Colonic mucosa (tissue), 4 donors: ENCODE measurements around the gene NCOA1. TPM values are rescaled to one million over a fixed set of nuclear protein-coding genes. Genes with fewer than 3 reads are reported as not detected.

Experiments
- DNase-seq: peaks from one replicate; pipeline ENCODE4 v3.0.0-alpha.2; 2020
- H3K27ac ChIP-seq: fragments of 200-600 bp; one replicate; pipeline ENCODE4 v1.8.0; 2021
- H3K27me3 ChIP-seq: fragments of 200-600 bp; one replicate; pipeline ENCODE4 v1.8.0; 2021
- H3K36me3 ChIP-seq: fragments of 200-600 bp; one replicate; pipeline ENCODE4 v1.8.0; 2021
- H3K4me1 ChIP-seq: fragments of 200-600 bp; one replicate; pipeline ENCODE4 v1.8.0; 2021; ENCODE audit warnings: mild to moderate bottlenecking
- H3K4me3 ChIP-seq: fragments of 200-600 bp; one replicate; pipeline ENCODE4 v1.8.0; 2021
- H3K9ac ChIP-seq, 2 donors: one replicate each; pipeline ENCODE4 v1.7.0; 2013; ENCODE audit warnings: control low read depth in 2 of 2, low read depth in 2 of 2, low read length in 2 of 2
- H3K9me3 ChIP-seq: fragments of 200-600 bp; one replicate; pipeline ENCODE4 v1.8.0; 2021
- intact Hi-C: fragments of 100-400 bp; cut with DNase I; formaldehyde crosslinking; loops from one replicate; pipeline ENCODE4 v1.14.1; 2022
- total RNA-seq, 2 donors: library from RNA; stranded (reverse); fragmentation: NEBNext Ultra II Directional in 1 of 2; extraction: Animal tissue kit (Norgen Biotek cat#: 25700) in 1 of 2; gene quantifications; one replicate each; pipeline ENCODE4 v1.2.1, GENCODE V29; 2021
- TF ChIP-seq, protein P1 (sequence below): fragments of 200-600 bp; IDR thresholded peaks from one replicate; pipeline ENCODE4 v1.8.0; 2022; ENCODE audit warnings: antibody characterized with exemption, mild to moderate bottlenecking
- donor health status: healthy.
- donor health status: DM: no; HTN: no; CAD: no.
- donor health status: DM: no; HTN: no; CAD: no.

The NCOA1 gene
- total RNA-seq, 2 donors from 2014 or later = 24.8 to 35.2 TPM

DNA sequence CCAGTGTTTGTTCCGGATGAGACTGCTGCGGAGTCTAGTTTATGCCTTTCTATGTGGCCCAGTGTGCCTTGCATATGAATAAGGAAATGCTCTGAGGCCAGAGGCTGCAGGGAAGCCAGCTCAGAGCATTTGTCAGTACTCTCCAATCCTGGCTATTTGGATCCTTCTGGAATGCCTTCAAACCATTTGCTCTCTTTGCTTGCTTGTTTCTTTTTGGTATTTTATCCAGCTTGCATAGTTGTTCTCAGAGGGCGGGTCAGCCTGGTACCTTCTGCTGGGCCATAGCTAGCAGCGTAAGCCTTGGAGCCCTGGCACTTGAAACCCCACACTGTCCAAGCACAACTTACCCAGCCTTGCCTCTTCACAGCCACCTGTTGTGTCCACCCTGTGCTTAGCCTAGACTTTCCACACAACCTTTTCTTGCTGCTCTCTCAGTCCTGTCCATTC, 322.7 kb downstream of the NCOA1 start:
- Histone ChIP-seq H3K27ac (no peak overlapping the region), H3K4me1 (no peaks in the 10 kb centered on the region), H3K36me3 (no peaks in the 10 kb centered on the region), H3K9ac (no peak overlapping the region), H3K4me3 (no peak overlapping the region), H3K27me3 (no peaks in the 10 kb centered on the region), H3K9me3 (no peaks in the 10 kb centered on the region)
- intact Hi-C loops = no loop called here
- TF ChIP-seq, protein P1, sequence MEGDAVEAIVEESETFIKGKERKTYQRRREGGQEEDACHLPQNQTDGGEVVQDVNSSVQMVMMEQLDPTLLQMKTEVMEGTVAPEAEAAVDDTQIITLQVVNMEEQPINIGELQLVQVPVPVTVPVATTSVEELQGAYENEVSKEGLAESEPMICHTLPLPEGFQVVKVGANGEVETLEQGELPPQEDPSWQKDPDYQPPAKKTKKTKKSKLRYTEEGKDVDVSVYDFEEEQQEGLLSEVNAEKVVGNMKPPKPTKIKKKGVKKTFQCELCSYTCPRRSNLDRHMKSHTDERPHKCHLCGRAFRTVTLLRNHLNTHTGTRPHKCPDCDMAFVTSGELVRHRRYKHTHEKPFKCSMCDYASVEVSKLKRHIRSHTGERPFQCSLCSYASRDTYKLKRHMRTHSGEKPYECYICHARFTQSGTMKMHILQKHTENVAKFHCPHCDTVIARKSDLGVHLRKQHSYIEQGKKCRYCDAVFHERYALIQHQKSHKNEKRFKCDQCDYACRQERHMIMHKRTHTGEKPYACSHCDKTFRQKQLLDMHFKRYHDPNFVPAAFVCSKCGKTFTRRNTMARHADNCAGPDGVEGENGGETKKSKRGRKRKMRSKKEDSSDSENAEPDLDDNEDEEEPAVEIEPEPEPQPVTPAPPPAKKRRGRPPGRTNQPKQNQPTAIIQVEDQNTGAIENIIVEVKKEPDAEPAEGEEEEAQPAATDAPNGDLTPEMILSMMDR = no peak
- DNase-seq = peak; percentile 8

GRCh38 chr2:24814516-24814915, 323.5 kb downstream of the NCOA1 start:
- H3K36me3 ChIP-seq = no peaks in the 10 kb centered on the region
- H3K27ac ChIP-seq = no peak overlapping the region
- H3K9me3 ChIP-seq = no peaks in the 10 kb centered on the region
- intact Hi-C loops = no loop called here
- no peak overlapping the region for H3K9ac ChIP-seq
- TF ChIP-seq, protein P1 = no peak
- no peak for DNase-seq
- H3K4me1 ChIP-seq = no peaks in the 10 kb centered on the region
- H3K4me3 ChIP-seq = no peak overlapping the region
- no peaks in the 10 kb centered on the region for H3K27me3 ChIP-seq

DNA sequence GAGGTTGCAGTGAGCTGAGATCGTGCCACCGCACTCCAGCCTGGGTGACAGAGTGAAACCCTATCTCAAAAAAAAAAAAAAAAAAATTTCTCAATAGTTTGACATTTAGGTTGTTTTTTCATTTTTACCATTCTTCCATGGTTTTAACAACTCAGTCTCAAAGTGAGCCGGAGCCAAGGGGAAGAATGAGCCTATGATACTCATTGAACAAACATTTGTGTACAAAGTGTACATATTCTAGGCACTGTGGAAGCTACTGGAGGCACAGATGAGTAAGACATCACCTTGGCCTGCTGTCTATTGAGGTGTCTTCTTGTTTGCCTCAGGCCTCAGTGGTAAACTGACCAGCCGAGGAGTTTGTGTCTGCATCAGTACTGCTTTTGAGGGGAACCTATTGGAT, 324.1 kb downstream of the NCOA1 start:
- intact Hi-C loops = no loop called here
- H3K9me3 ChIP-seq = no peaks in the 10 kb centered on the region
- H3K4me1 ChIP-seq = no peaks in the 10 kb centered on the region
- H3K9ac ChIP-seq = no peak overlapping the region
- TF ChIP-seq, protein P1 = no peak
- no peaks in the 10 kb centered on the region for H3K27me3 ChIP-seq
- DNase-seq = no peak
- no peak overlapping the region for H3K27ac ChIP-seq
- H3K4me3 ChIP-seq = no peak overlapping the region
- H3K36me3 ChIP-seq = no peaks in the 10 kb centered on the region

GRCh38 chr2:24816404-24816803, 325.4 kb downstream of the NCOA1 start:
- Histone ChIP-seq H3K9me3 (no peaks in the 10 kb centered on the region), H3K27me3 (no peaks in the 10 kb centered on the region), H3K27ac (no peak overlapping the region), H3K9ac (no peak overlapping the region), H3K4me3 (no peak overlapping the region), H3K36me3 (no peaks in the 10 kb centered on the region), H3K4me1 (no peaks in the 10 kb centered on the region)
- intact Hi-C loops = no loop called here
- TF ChIP-seq, protein P1 = no peak
- peak; percentile 3 for DNase-seq

DNA sequence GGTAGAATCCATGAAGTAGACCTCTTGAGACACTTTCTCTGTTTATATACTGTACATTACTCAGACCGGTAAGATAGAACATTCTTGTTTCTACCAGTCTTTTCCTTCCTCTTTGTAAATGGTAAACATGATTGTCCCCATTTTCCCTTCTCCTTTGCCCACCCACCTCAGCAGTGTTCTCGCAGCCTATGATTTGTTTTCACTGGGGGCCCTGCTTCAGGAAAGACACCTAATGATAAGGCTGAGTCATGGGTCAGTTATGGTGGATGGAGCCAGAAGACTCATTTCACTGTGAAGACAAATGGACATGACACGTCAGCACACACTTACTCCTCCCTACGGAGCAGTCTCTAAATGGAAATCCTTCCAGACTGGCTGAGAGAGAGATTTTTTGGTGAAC, 325.8 kb downstream of the NCOA1 start:
- Histone ChIP-seq H3K27ac (no peak overlapping the region), H3K9ac (no peak overlapping the region), H3K4me3 (no peak overlapping the region), H3K4me1 (no peaks in the 10 kb centered on the region), H3K9me3 (no peaks in the 10 kb centered on the region), H3K36me3 (no peaks in the 10 kb centered on the region), H3K27me3 (no peaks in the 10 kb centered on the region)
- intact Hi-C loops = no loop called here
- DNase-seq = peak; percentile 6
- TF ChIP-seq, protein P1 = no peak
